ENCODE data around the gene STEAP1B.
A peak's percentile ranks its signal among the peaks of the same experiment; 100 is the strongest.

DNA sequence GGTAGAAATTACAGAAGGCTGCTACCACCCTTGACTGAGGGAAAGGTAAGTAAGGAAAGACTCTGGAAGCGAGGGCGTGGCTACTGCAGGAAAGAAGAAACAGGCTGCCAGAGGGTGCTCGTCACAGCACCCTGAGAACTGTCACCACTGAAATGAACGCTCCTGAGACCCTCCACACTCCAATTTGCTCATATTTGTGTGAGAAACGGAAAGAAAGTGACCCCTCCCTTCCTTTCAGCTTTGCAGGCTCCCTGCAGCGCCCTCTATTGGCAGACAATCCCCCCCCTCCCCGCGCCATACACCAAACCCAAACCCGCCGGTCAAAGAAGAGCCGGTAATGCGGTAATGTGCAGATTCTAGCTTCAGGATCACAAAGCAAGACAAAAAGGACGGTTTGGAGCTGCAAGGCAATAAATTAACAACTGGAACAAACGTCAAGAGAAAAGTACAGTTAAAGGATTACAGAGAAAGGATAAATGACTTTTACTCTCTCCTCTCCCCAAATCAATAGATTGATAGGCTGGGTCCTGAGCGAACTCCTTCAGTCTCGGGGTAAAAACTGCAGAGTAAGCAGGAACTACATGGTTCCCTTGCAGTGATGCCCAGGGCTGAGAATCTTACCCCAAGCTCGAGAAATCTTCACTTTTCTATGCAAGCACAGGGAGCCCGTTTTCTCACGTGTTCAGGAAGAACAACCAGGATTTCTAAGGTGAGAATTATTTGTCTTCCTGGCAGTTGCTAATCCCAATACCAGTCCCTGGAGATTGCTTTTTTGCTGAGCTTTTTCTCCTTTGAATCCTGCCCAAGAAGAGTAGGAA, 47.6 kb downstream of the STEAP1B start:
- TF ChIP-seq, protein P1, sequence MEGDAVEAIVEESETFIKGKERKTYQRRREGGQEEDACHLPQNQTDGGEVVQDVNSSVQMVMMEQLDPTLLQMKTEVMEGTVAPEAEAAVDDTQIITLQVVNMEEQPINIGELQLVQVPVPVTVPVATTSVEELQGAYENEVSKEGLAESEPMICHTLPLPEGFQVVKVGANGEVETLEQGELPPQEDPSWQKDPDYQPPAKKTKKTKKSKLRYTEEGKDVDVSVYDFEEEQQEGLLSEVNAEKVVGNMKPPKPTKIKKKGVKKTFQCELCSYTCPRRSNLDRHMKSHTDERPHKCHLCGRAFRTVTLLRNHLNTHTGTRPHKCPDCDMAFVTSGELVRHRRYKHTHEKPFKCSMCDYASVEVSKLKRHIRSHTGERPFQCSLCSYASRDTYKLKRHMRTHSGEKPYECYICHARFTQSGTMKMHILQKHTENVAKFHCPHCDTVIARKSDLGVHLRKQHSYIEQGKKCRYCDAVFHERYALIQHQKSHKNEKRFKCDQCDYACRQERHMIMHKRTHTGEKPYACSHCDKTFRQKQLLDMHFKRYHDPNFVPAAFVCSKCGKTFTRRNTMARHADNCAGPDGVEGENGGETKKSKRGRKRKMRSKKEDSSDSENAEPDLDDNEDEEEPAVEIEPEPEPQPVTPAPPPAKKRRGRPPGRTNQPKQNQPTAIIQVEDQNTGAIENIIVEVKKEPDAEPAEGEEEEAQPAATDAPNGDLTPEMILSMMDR (IDR thresholded peaks at IDR 0.05), result peak in 5 of 7 experiments; percentile 21 to 75 (median 54)
- TF ChIP-seq POLR2AphosphoS5 (IDR thresholded peaks at IDR 0.05) (no peak), POLR2A (IDR thresholded peaks at IDR 0.05) (no peak)
